Stomach (tissue), 9 donors: ENCODE measurements around the gene IRF4. TPM values are rescaled to one million over a fixed set of nuclear protein-coding genes. Genes with fewer than 3 reads are reported as not detected.
"Not testable (repeated sequence)": the region's sequence is repeated elsewhere in the genome, so short reads cannot be mapped to it uniquely, and the experiment has no call there.

Source experiments
- DNase-seq, 2 donors: peaks; one replicate each; pipeline versions ENCODE4 v3.0.0 to v3.0.0-alpha.2; 2013 to 2019
- H3K27ac ChIP-seq, 5 donors: fragments of 200-600 bp in 4 of 5; sonication (generic) in 4 of 5; one replicate each; pipeline ENCODE4 v1.5.1; 2013 to 2019; ENCODE audit warnings: mild to moderate bottlenecking in 1 of 5, moderate library complexity in 1 of 5
- H3K27me3 ChIP-seq, 3 donors: fragments of 200-600 bp; sonication (generic); one replicate each; pipeline ENCODE4 v1.5.1; 2017 to 2019; ENCODE audit warnings: mixed run types in 1 of 3
- H3K36me3 ChIP-seq, 4 donors: fragments of 200-600 bp; sonication (generic); 1 replicate in 3 of 4; 2 replicates in 1 of 4; pipeline ENCODE4 v1.5.1; 2016 to 2019
- H3K4me1 ChIP-seq, 4 donors: fragments of 200-600 bp; sonication (generic); one replicate each; pipeline ENCODE4 v1.5.1; 2016 to 2019
- H3K4me3 ChIP-seq, 4 donors: fragments of 200-600 bp; sonication (generic) in 3 of 4; one replicate each; pipeline ENCODE4 v1.5.1; 2016 to 2019; ENCODE audit warnings: mild to moderate bottlenecking in 1 of 4
- H3K9me3 ChIP-seq, 4 donors: fragments of 200-600 bp; sonication (generic); one replicate each; pipeline ENCODE4 v1.5.1; 2016 to 2019
- CTCF ChIP-seq, 7 experiments: fragments of 450-650 bp in 4 of 7; fragments of 200-600 bp in 3 of 7; sonication (generic) in 3 of 7; IDR thresholded peaks; one replicate each; pipeline ENCODE4 v1.5.1; 2016 to 2019; ENCODE audit warnings: antibody characterized with exemption in 7 of 7, control low read depth in 2 of 7, mild to moderate bottlenecking in 1 of 7
- EP300 ChIP-seq: sonication (generic); formaldehyde crosslinking; IDR thresholded peaks from one replicate; pipeline ENCODE4 v1.6.1; 2017; ENCODE audit warnings: antibody characterized with exemption
- POLR2A ChIP-seq, 4 donors: fragments of 450-650 bp; IDR thresholded peaks; one replicate each; pipeline ENCODE4 v1.6.1; 2016; ENCODE audit warnings: antibody characterized with exemption in 4 of 4, control low read depth in 2 of 4, mild to moderate bottlenecking in 1 of 4, moderate library complexity in 1 of 4
- POLR2AphosphoS5 ChIP-seq, 3 donors: sonication (generic); formaldehyde crosslinking; IDR thresholded peaks; one replicate each; pipeline ENCODE4 v1.6.1; 2016; ENCODE audit warnings: antibody characterized with exemption in 3 of 3
- WGBS, 5 donors: extraction: QIAGEN DNeasy Blood & Tissue Kit in 3 of 5; methylation state at CpG; one replicate each; pipeline versions ENCODE4 v1.1.5 to v1.1.7; 2013 to 2018; 5-methylcytosine and 5-hydroxymethylcytosine counted together
- intact Hi-C: fragments of 100-400 bp; cut with DNase I; formaldehyde crosslinking; loops from one replicate; pipeline ENCODE4 v1.15.1; 2023; ENCODE audit warnings: low total_unique reads
- polyA plus RNA-seq, 3 donors: library from polyadenylated mRNA; stranded (reverse); fragments of 200-250 nt; gene quantifications; one replicate each; pipeline ENCODE4 v1.2.3, GENCODE V29; 2013
- total RNA-seq, 5 donors: library from RNA; depleted of rRNA; stranded (reverse); fragments of >200 nt; gene quantifications; one replicate each; pipeline versions ENCODE4 v1.1.0 to v1.2.3, GENCODE V29; 2014 to 2016
- donor health status: healthy with polysubstance abuse.
- donor health status: Bipolar disorder and iron deficiency.
- donor health status: healthy.

Gene IRF4
- total and polyA plus RNA-seq, 8 donors, result 0.48 to 7.0 (median 2.6) TPM; not detected in 1

- no peaks in the 10 kb centered on the region for H3K36me3 ChIP-seq
- DNase-seq, result peak in 1 of 2 donors; percentile 50
- peaks cover 0 to 79% (median 28%) of the 10 kb centered on the region in 3 donors for H3K27me3 ChIP-seq
- TF ChIP-seq POLR2A (IDR thresholded peaks at IDR 0.05) (no peak), CTCF (IDR thresholded peaks at IDR 0.05) (peak in 2 of 7 experiments; percentile 16)
- no peak overlapping the region for H3K4me3 ChIP-seq
- no peak overlapping the region for H3K27ac ChIP-seq
- peaks cover 0 to 29% (median 3%) of the 10 kb centered on the region in 4 donors for H3K9me3 ChIP-seq
- intact Hi-C loops, result no loop called here
- WGBS, 5 donors, result 63 to 67% (median 65%) methylated on average over 26 of the region's 26 CpGs
- H3K4me1 ChIP-seq, result peaks cover 0 to 5% (median 0%) of the 10 kb centered on the region in 4 donors
Observed at GRCh38 chr6:373773-374724, 17.5 kb upstream of the IRF4 start.

GRCh38 chr6:374956-375355 lies 16.6 kb upstream of the IRF4 start:
- WGBS, 5 donors, result 73 to 82% (median 79%) methylated on average over 8 of the region's 8 CpGs
- intact Hi-C loops, result no loop called here
- TF ChIP-seq CTCF (IDR thresholded peaks at IDR 0.05) (no peak), POLR2AphosphoS5 (IDR thresholded peaks at IDR 0.05) (no peak), POLR2A (IDR thresholded peaks at IDR 0.05) (no peak)
- Histone ChIP-seq H3K4me3 (no peak overlapping the region), H3K27ac (no peak overlapping the region), H3K27me3 (peaks cover 0 to 79% (median 33%) of the 10 kb centered on the region in 3 donors), H3K4me1 (peaks cover 0 to 5% (median 0%) of the 10 kb centered on the region in 4 donors), H3K9me3 (peaks cover 0 to 24% (median 3%) of the 10 kb centered on the region in 4 donors), H3K36me3 (no peaks in the 10 kb centered on the region)
- no peak for DNase-seq

GRCh38 chr6:376827-377640 lies 14.5 kb upstream of the IRF4 start:
- no peak for DNase-seq
- intact Hi-C loops, result no loop called here
- H3K9me3 ChIP-seq, result peaks cover 0 to 15% (median 5%) of the 10 kb centered on the region in 4 donors
- no peak overlapping the region for H3K27ac ChIP-seq
- peaks cover 0 to 5% (median 0%) of the 10 kb centered on the region in 4 donors for H3K4me1 ChIP-seq
- 69 to 73% (median 73%) methylated on average over 10 of the region's 10 CpGs for WGBS, 5 donors
- H3K36me3 ChIP-seq, result no peaks in the 10 kb centered on the region
- TF ChIP-seq POLR2AphosphoS5 (IDR thresholded peaks at IDR 0.05), result no peak
- no peak for TF ChIP-seq EP300
- no peak for TF ChIP-seq POLR2A (IDR thresholded peaks at IDR 0.05)
- TF ChIP-seq CTCF (IDR thresholded peaks at IDR 0.05), result no peak
- H3K27me3 ChIP-seq, result peaks cover 0 to 80% (median 26%) of the 10 kb centered on the region in 3 donors
- no peak overlapping the region for H3K4me3 ChIP-seq

GRCh38 chr6:377641-378020 lies 13.9 kb upstream of the IRF4 start:
- H3K27me3 ChIP-seq, result peaks cover 0 to 80% (median 21%) of the 10 kb centered on the region in 3 donors
- intact Hi-C loops, H3K27ac ChIP-seq, H3K36me3 ChIP-seq, H3K4me1 ChIP-seq, H3K4me3 ChIP-seq, DNase-seq: not testable (repeated sequence)
- WGBS, 5 donors, result 84 to 87% (median 86%) methylated on average over 13 of the region's 13 CpGs
- peaks cover 0 to 15% (median 3%) of the 10 kb centered on the region in 4 donors for H3K9me3 ChIP-seq
